Astrocyte (in vitro differentiated cells and primary cell): ENCODE results near the gene THRAP3.

ENCODE experiments used
- EZH2 ChIP-seq: IDR thresholded peaks from 2 replicates; pipeline ENCODE4 v1.6.1; 2012; ENCODE audit warnings: mild to moderate bottlenecking, low read length, inconsistent platforms; ENCODE audit not compliant: insufficient read depth
- TF ChIP-seq, protein P1 (sequence below): IDR thresholded peaks from 2 replicates; pipeline ENCODE4 v1.5.1; 2011; ENCODE audit warnings: low read depth, mild to moderate bottlenecking, inconsistent platforms, low read length, moderate library complexity; ENCODE audit not compliant: insufficient read depth

DNA sequence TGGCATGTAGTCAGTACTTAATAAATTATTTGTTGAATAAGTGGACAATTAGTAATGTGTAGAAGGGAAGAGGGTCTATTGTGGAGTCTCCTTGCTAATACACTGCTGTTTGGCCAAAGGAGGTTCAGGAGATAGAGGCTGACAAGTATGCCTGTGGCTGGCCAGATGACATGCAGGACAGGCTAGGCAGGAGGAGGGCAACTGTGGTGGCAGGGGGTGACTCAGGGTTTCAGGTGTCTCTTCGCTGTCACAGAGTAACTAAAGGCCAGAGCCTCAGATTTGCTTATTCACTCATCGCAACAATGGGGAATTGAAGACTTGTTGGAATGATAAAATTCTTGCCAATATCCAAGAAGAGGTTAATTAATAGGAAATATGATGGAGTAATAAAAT lies 33.1 kb downstream of the THRAP3 start:
- TF ChIP-seq, protein P1, sequence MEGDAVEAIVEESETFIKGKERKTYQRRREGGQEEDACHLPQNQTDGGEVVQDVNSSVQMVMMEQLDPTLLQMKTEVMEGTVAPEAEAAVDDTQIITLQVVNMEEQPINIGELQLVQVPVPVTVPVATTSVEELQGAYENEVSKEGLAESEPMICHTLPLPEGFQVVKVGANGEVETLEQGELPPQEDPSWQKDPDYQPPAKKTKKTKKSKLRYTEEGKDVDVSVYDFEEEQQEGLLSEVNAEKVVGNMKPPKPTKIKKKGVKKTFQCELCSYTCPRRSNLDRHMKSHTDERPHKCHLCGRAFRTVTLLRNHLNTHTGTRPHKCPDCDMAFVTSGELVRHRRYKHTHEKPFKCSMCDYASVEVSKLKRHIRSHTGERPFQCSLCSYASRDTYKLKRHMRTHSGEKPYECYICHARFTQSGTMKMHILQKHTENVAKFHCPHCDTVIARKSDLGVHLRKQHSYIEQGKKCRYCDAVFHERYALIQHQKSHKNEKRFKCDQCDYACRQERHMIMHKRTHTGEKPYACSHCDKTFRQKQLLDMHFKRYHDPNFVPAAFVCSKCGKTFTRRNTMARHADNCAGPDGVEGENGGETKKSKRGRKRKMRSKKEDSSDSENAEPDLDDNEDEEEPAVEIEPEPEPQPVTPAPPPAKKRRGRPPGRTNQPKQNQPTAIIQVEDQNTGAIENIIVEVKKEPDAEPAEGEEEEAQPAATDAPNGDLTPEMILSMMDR: no peak
- no peak for TF ChIP-seq EZH2
